Ovary (tissue), 9 donors: Measurements from ENCODE around the gene TFF2. TPM values are rescaled to one million over a fixed set of nuclear protein-coding genes. Genes with fewer than 3 reads are reported as not detected.

Experiments used
- DNase-seq, 5 donors: peaks; one replicate each; pipeline ENCODE4 v3.0.0-alpha.2; 2019 to 2020
- H3K27ac ChIP-seq, 2 donors: fragments of 200-600 bp; one replicate each; pipeline versions ENCODE4 v1.5.1 to v1.8.0; 2019 to 2022
- H3K27me3 ChIP-seq: fragments of 200-600 bp; one replicate; pipeline ENCODE4 v1.8.0; 2022
- H3K36me3 ChIP-seq: fragments of 200-600 bp; sonication (generic); one replicate; pipeline ENCODE4 v1.5.1; 2019
- H3K4me1 ChIP-seq: one replicate; pipeline ENCODE4 v1.8.1; 2013; ENCODE audit warnings: mild to moderate bottlenecking, moderate library complexity; ENCODE audit not compliant: insufficient read depth
- H3K4me3 ChIP-seq: fragments of 200-600 bp; sonication (generic); one replicate; pipeline ENCODE4 v1.5.1; 2017
- H3K9me3 ChIP-seq, 2 donors: fragments of 200-600 bp in 1 of 2; sonication (generic) in 1 of 2; one replicate each; pipeline versions ENCODE4 v1.5.1 to v1.8.1; 2013 to 2019; ENCODE audit warnings: mild to moderate bottlenecking in 1 of 2, moderate library complexity in 1 of 2
- CTCF ChIP-seq, 3 donors: fragments of 450-650 bp in 2 of 3; fragments of 200-600 bp in 1 of 3; IDR thresholded peaks; one replicate each; pipeline versions ENCODE4 v1.5.1 to v1.8.0; 2016 to 2022; ENCODE audit warnings: antibody characterized with exemption in 3 of 3, mild to moderate bottlenecking in 1 of 3
- EP300 ChIP-seq: sonication (generic); formaldehyde crosslinking; IDR thresholded peaks from one replicate; pipeline ENCODE4 v1.6.1; 2017; ENCODE audit warnings: antibody characterized with exemption
- POLR2A ChIP-seq: fragments of 450-650 bp; IDR thresholded peaks from one replicate; pipeline ENCODE4 v1.6.1; 2017; ENCODE audit warnings: antibody characterized with exemption, mild to moderate bottlenecking, moderate library complexity
- WGBS, 3 donors: extraction: QIAGEN DNeasy Blood & Tissue Kit in 1 of 3; methylation state at CpG; one replicate each; pipeline versions ENCODE4 v1.1.5 to v1.1.7; 2013 to 2017; 5-methylcytosine and 5-hydroxymethylcytosine counted together
- intact Hi-C, 4 donors: fragments of 100-400 bp; cut with DNase I; formaldehyde crosslinking; loops; one replicate each; pipeline versions ENCODE4 v1.11.0 to v1.15.1; 2022 to 2023
- polyA plus RNA-seq, 2 donors: library from polyadenylated mRNA; stranded (reverse); fragments of 200-250 nt in 1 of 2; fragments of 350-450 nt in 1 of 2; fragmentation: Illumina TruSeq in 1 of 2; extraction: RNeasy Lipid Tissue Mini Kit (QIAGEN cat#74804) in 1 of 2; gene quantifications; one replicate each; pipeline ENCODE4 v1.2.3, GENCODE V29; 2013 to 2014
- total RNA-seq, 7 donors: library from RNA; depleted of rRNA in 2 of 7; stranded (reverse); fragments of >200 nt in 2 of 7; fragmentation: NEBNext Ultra II Directional in 3 of 7; extraction: Animal tissue kit (Norgen Biotek cat#: 25700) in 3 of 7; gene quantifications; one replicate each; pipeline versions ENCODE4 v1.1.0 to v1.2.4, GENCODE V29; 2016 to 2023
- donor health status: DM: no; HTN: no; CAD: no; lungs with moderate emphysema.
- donor health status: DM: no; HTN: no; CAD: no.
- donor health status: Bipolar disorder and iron deficiency.
- donor health status: DM: yes; HTN: yes; CAD: no.
- donor health status: DM: no; HTN: no; CAD: no.
- donor health status: DM: yes; HTN: yes; CAD: no.

The TFF2 gene
- total and polyA plus RNA-seq, 9 donors, result 0.31 to 3.7 TPM; not detected in 7

DNA sequence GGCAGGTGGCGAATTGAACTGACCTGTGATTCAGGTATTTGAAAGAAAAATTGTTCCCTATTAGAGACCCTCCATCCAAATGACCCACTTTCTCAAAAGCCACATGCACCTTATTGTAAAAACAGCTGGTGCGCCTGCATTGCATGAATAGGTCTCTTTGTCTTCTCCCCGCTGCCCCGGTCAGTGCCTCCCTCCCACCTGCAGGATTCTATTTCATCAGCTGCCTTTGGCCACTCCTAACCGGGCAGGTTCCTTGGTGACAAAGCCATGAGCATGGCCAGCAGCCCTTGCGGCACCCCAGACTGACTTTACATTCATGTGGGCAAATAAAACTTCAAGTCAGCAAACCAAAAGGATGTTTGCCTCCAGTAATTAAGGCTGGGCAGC, 38.6 kb upstream of the TFF2 start:
- WGBS, 3 donors, result 74 to 78% (median 76%) methylated on average over 6 of the region's 6 CpGs

GRCh38 chr21:42388740-42389448, 38.1 kb upstream of the TFF2 start:
- H3K27me3 ChIP-seq, result no peaks in the 10 kb centered on the region
- no peaks in the 10 kb centered on the region for H3K4me1 ChIP-seq
- intact Hi-C loops, result no loop called here
- H3K27ac ChIP-seq, result no peak overlapping the region
- H3K9me3 ChIP-seq, result no peaks in the 10 kb centered on the region
- no peak overlapping the region for H3K4me3 ChIP-seq
- DNase-seq, result no peak
- TF ChIP-seq CTCF (IDR thresholded peaks at IDR 0.05), result no peak
- no peak for TF ChIP-seq POLR2A
- no peak for TF ChIP-seq EP300
- 52 to 70% (median 53%) methylated on average over 20 of the region's 20 CpGs for WGBS, 3 donors
- no peaks in the 10 kb centered on the region for H3K36me3 ChIP-seq

More for the DNA sequence above, 38.6 kb upstream of the TFF2 start:
- intact Hi-C loops, result no loop called here
- Histone ChIP-seq H3K27me3 (no peaks in the 10 kb centered on the region), H3K4me3 (no peak overlapping the region), H3K27ac (no peak overlapping the region), H3K36me3 (no peaks in the 10 kb centered on the region), H3K9me3 (no peaks in the 10 kb centered on the region), H3K4me1 (no peaks in the 10 kb centered on the region)
- TF ChIP-seq CTCF (IDR thresholded peaks at IDR 0.05) (no peak), EP300 (no peak), POLR2A (no peak)
- no peak for DNase-seq

DNA sequence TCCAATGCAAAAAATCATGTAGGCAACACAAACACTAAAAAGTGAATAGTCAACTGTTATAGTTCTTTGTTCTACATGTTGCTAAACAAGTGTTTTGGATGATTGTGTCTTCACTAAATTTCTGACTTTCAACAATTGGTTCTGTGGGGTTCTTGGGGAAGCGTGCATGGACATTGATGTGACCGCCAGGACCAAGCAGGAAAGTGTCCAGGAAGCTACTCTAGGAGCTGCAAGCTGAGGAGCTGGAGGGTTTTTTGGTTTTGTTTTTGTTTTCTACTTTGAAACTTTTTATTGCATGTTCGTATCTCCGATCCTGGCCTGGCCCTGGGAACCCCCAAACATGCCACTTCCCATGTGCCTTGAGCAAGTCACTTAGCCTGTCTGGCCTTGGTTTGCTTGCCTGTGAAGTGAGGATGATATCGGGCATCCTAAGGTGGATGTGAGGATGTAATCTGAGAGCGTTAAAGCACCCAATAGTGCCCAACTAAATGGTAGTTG, 37.1 kb upstream of the TFF2 start:
- Histone ChIP-seq H3K9me3 (no peaks in the 10 kb centered on the region), H3K36me3 (no peaks in the 10 kb centered on the region), H3K27ac (no peak overlapping the region), H3K4me1 (no peaks in the 10 kb centered on the region), H3K4me3 (no peak overlapping the region), H3K27me3 (no peaks in the 10 kb centered on the region)
- no peak for DNase-seq
- TF ChIP-seq POLR2A (no peak), EP300 (no peak), CTCF (IDR thresholded peaks at IDR 0.05) (no peak)
- 86 to 92% (median 90%) methylated on average over 6 of the region's 6 CpGs for WGBS, 3 donors
- intact Hi-C loops, result no loop called here

GRCh38 chr21:42387164-42387563, 36.4 kb upstream of the TFF2 start:
- no peak for DNase-seq
- no peaks in the 10 kb centered on the region for H3K27me3 ChIP-seq
- H3K36me3 ChIP-seq, result no peaks in the 10 kb centered on the region
- H3K4me1 ChIP-seq, result no peaks in the 10 kb centered on the region
- intact Hi-C loops, result no loop called here
- TF ChIP-seq EP300 (no peak), POLR2A (no peak), CTCF (IDR thresholded peaks at IDR 0.05) (no peak)
- 52 to 56% (median 54%) methylated on average over 3 of the region's 3 CpGs for WGBS, 3 donors
- H3K9me3 ChIP-seq, result no peaks in the 10 kb centered on the region
- no peak overlapping the region for H3K4me3 ChIP-seq
- H3K27ac ChIP-seq, result no peak overlapping the region
